Bone marrow (tissue), 2 donors: Measurements from ENCODE around the gene PALLD.
"Not testable (repeated sequence)": the region's sequence is repeated elsewhere in the genome, so short reads cannot be mapped to it uniquely, and the experiment has no call there.

Experiments
- DNase-seq, 2 donors: peaks; one replicate each; lab custom pipeline; 2025; lab: John Stamatoyannopoulos, UW

Gene PALLD

GRCh38 chr4:168796362-168797106 lies 299.7 kb downstream of the PALLD start:
- DNase-seq = no peak

GRCh38 chr4:168797194-168797593 lies 300.3 kb downstream of the PALLD start:
- DNase-seq = peak in 1 of 2 donors; percentile 46

- DNase-seq = peak in 1 of 2 donors; percentile 14
Observed at GRCh38 chr4:168797738-168798375, 301.0 kb downstream of the PALLD start.

- DNase-seq = no peak
Observed at GRCh38 chr4:168800926-168801325, 304.1 kb downstream of the PALLD start.

GRCh38 chr4:168802222-168802621 lies 305.4 kb downstream of the PALLD start:
- no peak for DNase-seq

- peak; percentile 2 to 47 for DNase-seq
Observed at GRCh38 chr4:168803052-168803451, 306.2 kb downstream of the PALLD start.

- DNase-seq = no peak
Observed at GRCh38 chr4:168803732-168804131, 306.9 kb downstream of the PALLD start.

GRCh38 chr4:168804146-168804545 lies 307.3 kb downstream of the PALLD start:
- DNase-seq = no peak

- DNase-seq = no peak
Observed at GRCh38 chr4:168805341-168805740, 308.5 kb downstream of the PALLD start.

- not testable (repeated sequence) for DNase-seq
Observed at GRCh38 chr4:168806247-168806646, 309.4 kb downstream of the PALLD start.

- DNase-seq = no peak
Observed at GRCh38 chr4:168811207-168811606, 314.4 kb downstream of the PALLD start.

- DNase-seq = no peak
Observed at GRCh38 chr4:168811786-168812651, 315.2 kb downstream of the PALLD start.

- DNase-seq = no peak
Observed at GRCh38 chr4:168812806-168813205, 316.0 kb downstream of the PALLD start.

GRCh38 chr4:168813890-168814289 lies 317.0 kb downstream of the PALLD start:
- no peak for DNase-seq

GRCh38 chr4:168815379-168816345 lies 318.8 kb downstream of the PALLD start:
- DNase-seq = no peak

GRCh38 chr4:168817370-168817769 lies 320.5 kb downstream of the PALLD start:
- no peak for DNase-seq

GRCh38 chr4:168822481-168822880 lies 325.6 kb downstream of the PALLD start:
- DNase-seq = no peak

GRCh38 chr4:168825975-168826374 lies 329.1 kb downstream of the PALLD start:
- DNase-seq = no peak

GRCh38 chr4:168826620-168827019 lies 329.8 kb downstream of the PALLD start:
- no peak for DNase-seq

GRCh38 chr4:168830777-168831512 lies 334.1 kb downstream of the PALLD start:
- DNase-seq = peak in 1 of 2 donors; percentile 31

GRCh38 chr4:168831585-168831918 lies 334.7 kb downstream of the PALLD start:
- DNase-seq = no peak
